AG20443 (cell line): ENCODE data around the gene SMARCC2.
"Not testable (repeated sequence)": the region's sequence is repeated elsewhere in the genome, so short reads cannot be mapped to it uniquely, and the experiment has no call there.

Experiments used
- DNase-seq: peaks from one replicate; pipeline ENCODE4 v3.0.0; 2012; ENCODE audit warnings: low spot score, mixed read lengths

SMARCC2 gene

GRCh38 chr12:56120158-56120846, 69.0 kb downstream of the SMARCC2 start:
- no peak for DNase-seq

- DNase-seq: peak; percentile 84
Measured at GRCh38 chr12:56119361-56119796, 69.9 kb downstream of the SMARCC2 start.

GRCh38 chr12:56118688-56119357, 70.5 kb downstream of the SMARCC2 start:
- no peak for DNase-seq

- peak; percentile 96 for DNase-seq
Measured at GRCh38 chr12:56117778-56118687, 71.2 kb downstream of the SMARCC2 start, which contains the start of gene ZC3H10. TSS of gene ZC3H10 (plus strand) at chr12:56118266. CDS start at chr12:56120563, 2,297 bp downstream.

GRCh38 chr12:56117082-56117706, 72.1 kb downstream of the SMARCC2 start:
- not testable (repeated sequence) for DNase-seq

GRCh38 chr12:56116267-56117081, 72.8 kb downstream of the SMARCC2 start, which contains the start of gene RPL41:
TSS of gene RPL41 (plus strand) at chr12:56116633.
- DNase-seq: peak; percentile 89

- no peak for DNase-seq
Measured at GRCh38 chr12:56115329-56115728, 74.0 kb downstream of the SMARCC2 start.

- DNase-seq: no peak
Measured at GRCh38 chr12:56114084-56114483, 75.2 kb downstream of the SMARCC2 start.
